Suppressor macrophage treated with lipopolysaccharide for 4 hours (primary cell): Measurements from ENCODE around the gene GALNS.

ENCODE experiments used
- DNase-seq: peaks from one replicate; pipeline ENCODE4 v3.0.0-alpha.2; 2020

Gene GALNS

DNA sequence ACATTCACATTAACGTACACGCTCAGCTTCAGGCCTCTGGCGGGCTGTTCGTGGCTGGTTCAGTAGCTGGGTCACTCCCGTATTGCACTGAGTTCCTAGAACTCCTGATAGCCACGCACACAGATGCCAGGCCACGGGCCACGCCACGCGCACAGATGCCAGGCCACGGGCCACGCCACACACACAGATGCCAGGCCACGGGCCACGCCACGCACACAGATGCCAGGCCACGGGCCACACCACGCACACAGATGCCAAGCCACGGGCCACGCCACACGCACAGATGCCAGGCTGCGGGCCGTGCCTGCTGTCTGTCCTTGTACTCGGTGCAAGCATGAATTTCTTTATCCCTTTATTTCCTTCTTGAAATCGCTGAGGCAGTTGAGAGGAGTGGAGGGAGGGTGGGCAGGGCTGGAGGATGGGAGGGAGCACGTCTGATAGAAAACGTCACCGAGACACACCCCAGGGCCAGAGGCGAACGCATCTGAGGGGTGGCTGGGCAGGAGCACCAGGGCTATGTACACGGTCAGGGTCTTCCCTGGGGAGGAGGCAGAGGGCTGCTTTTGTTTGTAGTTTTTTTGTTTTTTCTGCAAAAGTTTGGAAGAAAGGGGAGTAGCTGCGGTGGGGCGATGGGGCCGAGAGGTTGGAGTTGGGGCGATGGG lies 18.3 kb upstream of the GALNS start:
- DNase-seq, result no peak

DNA sequence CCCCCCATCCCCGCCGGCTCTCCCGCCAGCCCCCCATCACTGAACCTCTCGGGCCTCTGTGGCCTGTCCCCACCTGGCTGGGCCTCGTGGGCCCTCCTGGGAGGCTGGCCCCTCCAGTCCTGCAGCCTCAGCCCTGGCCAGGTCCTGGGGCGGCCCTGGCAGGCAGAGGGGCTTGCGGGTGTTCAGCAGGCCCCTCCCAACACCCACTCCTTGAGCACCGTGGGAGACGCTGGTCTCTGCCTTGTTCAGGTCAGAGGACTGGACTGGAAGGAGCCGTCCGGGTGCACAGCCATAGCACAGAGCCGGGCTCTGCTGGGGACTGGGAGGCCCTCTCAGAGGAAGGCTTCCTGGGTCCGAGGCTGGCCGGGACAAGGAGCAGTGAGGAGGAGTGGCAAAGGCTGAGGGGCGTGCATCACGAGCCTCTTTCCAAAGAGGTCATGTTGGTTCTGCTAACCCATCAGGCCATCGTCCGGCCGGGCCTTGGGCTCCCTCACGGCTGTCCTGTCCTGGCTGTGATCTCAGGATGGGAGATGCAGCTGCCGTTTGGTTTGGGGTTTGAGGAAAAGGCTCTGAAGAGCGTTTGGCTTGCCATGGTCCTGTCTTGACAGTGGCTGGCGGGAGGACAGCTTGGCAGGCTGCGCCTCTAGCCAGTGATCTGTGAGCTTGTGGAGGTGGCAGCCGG lies 16.0 kb upstream of the GALNS start:
- no peak for DNase-seq

DNA sequence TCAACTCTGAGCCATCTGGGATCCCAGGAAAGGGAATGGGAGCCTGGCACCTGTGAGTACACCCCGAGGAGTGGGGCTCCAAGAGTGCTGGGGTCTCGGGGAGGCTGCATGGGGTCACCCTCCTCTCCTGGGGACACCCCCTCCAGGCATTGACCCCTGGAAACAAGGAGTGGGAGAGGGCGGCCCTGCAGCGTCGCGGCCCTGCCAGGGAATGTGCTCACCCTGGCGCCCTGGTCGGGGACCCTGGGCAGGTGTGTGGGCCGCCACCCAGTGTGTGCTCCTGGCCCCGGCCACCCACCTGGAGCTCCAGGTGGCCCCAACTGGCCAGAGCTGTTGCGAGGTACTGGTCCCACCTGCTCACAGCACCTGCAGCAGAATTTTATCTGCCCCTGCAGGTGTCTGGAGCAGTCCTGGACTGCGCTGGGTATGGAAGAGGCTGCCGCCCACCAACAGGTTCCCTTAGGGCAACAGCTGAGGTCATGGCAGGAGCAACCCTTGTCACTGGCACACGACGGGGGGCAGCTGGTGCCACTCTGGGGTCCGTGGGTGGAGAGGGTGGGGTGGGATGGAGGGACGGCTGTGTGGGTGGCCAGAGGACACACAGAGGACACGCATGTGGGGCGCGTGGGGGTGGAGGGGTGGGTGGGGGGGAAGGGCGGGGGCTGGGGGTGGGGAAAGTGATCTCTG lies 15.1 kb upstream of the GALNS start:
- DNase-seq, result no peak

DNA sequence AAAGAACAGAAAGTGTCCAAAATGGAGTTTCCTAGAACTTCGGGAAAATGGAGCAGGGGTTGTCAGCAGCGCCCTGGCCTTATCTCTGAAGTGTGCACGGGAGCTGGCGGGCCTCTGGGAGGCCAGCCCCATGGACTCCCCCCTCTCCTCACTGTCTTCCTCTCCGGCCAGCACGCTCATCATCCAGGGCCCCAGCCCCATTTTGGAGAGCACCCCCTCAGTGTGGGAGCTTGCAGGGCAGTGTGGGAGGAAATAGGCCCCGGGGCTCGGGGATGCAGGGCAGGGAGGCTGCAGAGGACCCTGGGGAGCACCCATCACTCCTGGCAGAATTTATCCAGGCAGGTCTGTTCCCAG lies 14.6 kb upstream of the GALNS start:
- no peak for DNase-seq

- DNase-seq, result peak; percentile 66
Observed at GRCh38 chr16:88870608-88871348, 14.0 kb upstream of the GALNS start.

DNA sequence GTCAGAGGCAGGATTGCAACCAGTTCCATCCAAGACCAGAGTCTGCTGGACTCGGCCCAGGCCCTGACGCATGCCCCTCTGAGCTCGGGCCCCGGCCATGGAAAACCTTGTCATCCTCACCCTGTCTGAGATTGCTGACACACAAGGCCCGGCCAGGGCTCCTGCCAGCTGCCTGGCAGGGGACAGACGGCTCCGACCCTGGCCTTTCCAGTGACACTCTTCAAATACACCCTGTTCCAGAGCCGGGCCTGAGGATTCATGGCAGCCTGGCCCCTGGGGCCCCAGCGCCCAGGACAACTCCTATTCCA lies 12.9 kb upstream of the GALNS start:
- DNase-seq, result no peak

DNA sequence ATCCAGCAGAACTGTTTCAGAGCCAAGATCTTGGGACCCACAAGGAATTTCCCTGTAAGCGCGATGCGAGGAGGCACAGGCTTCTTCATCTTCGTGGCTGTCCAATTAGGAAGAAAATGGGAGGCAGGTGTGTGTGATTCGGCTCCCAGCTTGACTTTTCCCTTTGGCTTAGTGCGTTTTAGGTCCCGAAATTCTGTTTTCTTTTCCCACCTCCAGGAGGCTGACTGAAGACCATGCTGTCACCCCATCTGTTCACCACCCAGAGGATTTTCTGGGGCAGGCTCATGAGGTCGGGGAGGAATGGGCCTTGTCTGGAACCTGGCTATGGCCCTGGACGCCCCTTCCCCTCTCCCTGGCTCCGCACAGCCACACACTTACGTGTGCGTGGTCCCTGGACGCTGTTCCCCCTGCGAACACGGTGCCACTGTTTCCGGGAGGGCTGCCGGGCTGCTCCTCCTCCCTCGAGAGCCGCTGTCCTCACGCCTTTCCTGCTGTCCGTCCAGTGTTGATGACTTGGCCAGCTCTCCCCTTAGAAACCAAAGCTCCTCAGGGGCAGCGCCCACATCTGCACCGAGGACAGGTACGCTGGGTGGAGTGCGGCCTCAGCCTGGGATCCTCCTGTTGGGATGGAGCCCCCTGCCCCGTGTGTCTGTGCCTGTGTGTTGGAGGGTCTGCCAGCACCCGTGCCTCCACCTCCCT lies 12.4 kb upstream of the GALNS start:
- no peak for DNase-seq

- DNase-seq, result no peak
Observed at GRCh38 chr16:88867581-88868246, 11.0 kb upstream of the GALNS start.

- no peak for DNase-seq
Observed at GRCh38 chr16:88866151-88866920, 9.6 kb upstream of the GALNS start, which contains the start of gene PABPN1L. Gene PABPN1L, minus strand, starts transcription at chr16:88866660. Its CDS starts 54 bp downstream, at chr16:88866606.

GRCh38 chr16:88865742-88866141 lies 9.0 kb upstream of the GALNS start:
- DNase-seq, result no peak

GRCh38 chr16:88865310-88865709 lies 8.6 kb upstream of the GALNS start:
- DNase-seq, result no peak

GRCh38 chr16:88864521-88864920 lies 7.8 kb upstream of the GALNS start:
- no peak for DNase-seq

- DNase-seq, result no peak
Observed at GRCh38 chr16:88864099-88864498, 7.4 kb upstream of the GALNS start.

- no peak for DNase-seq
Observed at GRCh38 chr16:88863426-88863825, 6.7 kb upstream of the GALNS start.

DNA sequence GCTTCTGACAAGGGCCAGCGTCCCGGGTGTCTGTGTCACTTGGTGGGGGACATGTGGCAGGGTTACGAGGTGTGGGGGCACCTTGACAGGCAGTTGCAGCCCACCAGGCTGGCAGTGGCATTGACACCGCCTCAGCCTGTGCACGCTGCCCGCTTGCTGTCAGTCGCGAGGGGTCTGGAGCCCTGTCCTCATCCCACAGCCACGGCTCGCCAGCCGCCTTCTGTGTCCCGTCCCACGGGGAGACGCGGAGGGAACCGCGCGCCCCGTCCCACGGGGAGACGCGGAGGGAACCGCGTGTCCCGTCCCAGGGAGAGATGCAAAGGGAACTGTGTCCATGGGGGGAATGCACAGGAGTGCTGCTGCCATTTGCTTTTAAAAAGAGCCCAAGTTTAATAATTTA lies 6.2 kb upstream of the GALNS start:
- no peak for DNase-seq

- DNase-seq, result no peak
Observed at GRCh38 chr16:88861359-88861758, 4.6 kb upstream of the GALNS start.

GRCh38 chr16:88859381-88860091 lies 2.8 kb upstream of the GALNS start:
- DNase-seq, result no peak

DNA sequence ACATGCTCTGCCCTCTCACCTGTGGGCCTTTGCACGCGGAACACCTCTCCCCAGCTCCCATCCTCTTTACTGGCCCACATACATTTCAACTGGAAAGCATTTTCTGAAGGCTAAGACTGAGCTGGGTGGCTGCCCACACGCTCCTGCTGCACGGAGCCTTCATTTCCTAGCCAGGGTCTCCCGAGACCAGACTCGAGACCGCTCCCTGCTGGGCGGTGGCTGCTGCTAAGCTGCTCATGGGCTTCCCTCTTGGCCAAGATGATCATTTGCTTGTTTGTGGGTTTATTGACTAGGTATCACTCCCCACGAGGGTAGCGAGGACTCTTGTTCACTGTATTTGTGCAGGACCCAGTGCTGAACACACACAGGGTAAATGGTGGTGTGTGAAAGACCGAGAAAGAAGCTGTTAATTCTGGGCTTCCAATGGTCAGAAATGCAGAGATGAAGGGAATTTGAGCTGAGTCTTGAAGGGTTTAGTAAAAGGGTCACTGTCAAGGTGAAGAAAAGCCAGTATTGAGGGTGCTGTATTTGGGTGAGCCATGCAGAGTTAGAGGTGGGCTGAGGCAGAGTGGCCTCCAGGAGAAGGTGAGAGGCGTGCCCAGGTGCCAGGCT lies 1.1 kb upstream of the GALNS start:
- DNase-seq, result peak; percentile 86

DNA sequence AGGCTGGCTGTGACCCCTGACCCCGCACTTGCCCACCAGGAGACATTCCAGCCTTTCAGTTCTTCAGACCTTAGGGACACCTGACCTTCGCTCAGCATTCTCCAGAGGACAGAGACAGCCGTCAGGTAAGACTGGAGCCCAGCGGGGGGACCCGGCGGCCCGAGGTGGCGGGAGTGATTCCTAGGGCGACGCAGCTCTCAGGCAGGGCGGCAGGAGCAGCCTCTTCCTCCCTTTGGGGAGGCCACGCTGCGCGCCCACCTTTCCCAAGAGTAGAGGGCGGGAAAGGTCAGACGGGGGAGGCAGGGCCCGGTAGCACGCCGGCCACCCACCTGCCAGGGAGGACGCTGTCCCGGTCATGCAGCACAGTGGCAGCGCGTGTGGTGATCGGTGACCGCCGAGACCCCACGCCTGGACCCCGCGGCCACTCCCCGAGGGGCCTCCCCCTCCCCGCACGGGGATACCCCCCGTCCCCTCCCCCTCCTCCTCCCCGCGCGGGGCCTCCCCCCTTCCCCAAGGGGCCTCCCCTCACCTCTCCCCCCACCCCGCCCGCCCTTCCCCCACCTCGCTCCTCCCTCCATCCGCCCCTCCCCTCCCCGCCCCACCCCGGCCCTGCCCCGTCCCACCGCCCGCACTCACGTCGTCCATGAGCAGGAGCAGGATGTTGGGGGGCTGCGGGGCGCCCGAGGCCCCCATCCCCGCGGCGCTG lies 472 bp downstream of the GALNS start:
- no peak for DNase-seq

DNA sequence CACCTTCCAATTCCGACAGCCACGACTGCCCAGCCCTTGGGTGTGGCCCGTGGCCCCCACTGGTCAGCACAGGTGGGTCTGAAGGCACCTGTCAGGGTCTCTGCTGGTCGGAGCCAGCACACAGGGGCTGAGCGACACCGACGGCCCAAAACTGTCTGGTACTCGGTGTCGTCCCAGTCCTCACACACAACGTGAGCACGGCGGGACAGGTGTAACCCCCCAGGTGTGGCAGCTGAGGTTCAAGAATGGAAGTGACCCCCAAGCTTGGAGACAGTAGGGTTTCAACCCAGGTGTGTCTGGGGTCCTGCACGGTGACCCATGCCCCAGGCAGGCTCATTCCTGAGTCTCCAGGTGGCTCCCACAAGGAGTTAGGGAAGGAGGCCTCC lies 1.0 kb downstream of the GALNS start:
- DNase-seq, result no peak
